ENCODE data around the gene XKR7. TPM values are rescaled to one million over a fixed set of nuclear protein-coding genes. Genes with fewer than 3 reads are reported as not detected.

The XKR7 gene
- total RNA-seq, 2 experiments from 2014 or later, result not detected

- no peak overlapping the region for H3K27ac Mint-ChIP-seq
- peaks cover 19% of the 10 kb centered on the region for H3K4me1 Mint-ChIP-seq
- H3K9me3 Mint-ChIP-seq, result no peaks in the 10 kb centered on the region
- no peak for DNase-seq
- H3K36me3 Mint-ChIP-seq (ENCODE audit: low read depth), result no peaks in the 10 kb centered on the region
- peaks cover 59% of the 10 kb centered on the region for H3K27me3 Mint-ChIP-seq
- ChIA-PET CTCF (interaction anchor here (1.2 kb wide), 1 partner anchor 22 kb away, joined by 3 read pairs; no protein-coding TSS in a partner anchor), POLR2A (no interaction called here)
- no peak overlapping the region for H3K4me3 Mint-ChIP-seq
These were observed 84.9 kb downstream of the XKR7 start for GRCh38 chr20:32052778-32053362.

Other genes starting within 250 kb of the XKR7 start
- gene BCL2L1, start 245.3 kb upstream of the XKR7 start, total RNA-seq, result 10 to 100 TPM; 67.7 to 72.5 TPM
- gene TPX2, start 228.9 kb upstream of the XKR7 start, total RNA-seq, result 100 to 1,000 TPM; 137 to 138 TPM
- gene MYLK2, start 148.8 kb upstream of the XKR7 start, total RNA-seq, result under 1 TPM; 0.33 to 0.45 TPM
- gene FOXS1, start 122.5 kb upstream of the XKR7 start, total RNA-seq, result not detected
- gene DUSP15, start 97.6 kb upstream of the XKR7 start, total RNA-seq, result not detected
- not detected for gene TTLL9, start 97.5 kb upstream of the XKR7 start, total RNA-seq
- 10 to 100 TPM; 10.8 TPM for gene PDRG1, start 16.1 kb upstream of the XKR7 start, total RNA-seq
- not detected for gene CCM2L, start 42.3 kb downstream of the XKR7 start, total RNA-seq
- under 1 TPM; 0.10 to 0.35 TPM for gene HCK, start 84.1 kb downstream of the XKR7 start, total RNA-seq
- 10 to 100 TPM; 37.6 to 38.6 TPM for gene TM9SF4, start 141.6 kb downstream of the XKR7 start, total RNA-seq
- gene PLAGL2, start 239.6 kb downstream of the XKR7 start, total RNA-seq, result 10 to 100 TPM; 27.9 to 28.9 TPM
- 10 to 100 TPM; 21.5 to 23.2 TPM for gene POFUT1, start 239.7 kb downstream of the XKR7 start, total RNA-seq